GM12874 (cell line): ENCODE measurements around the gene CSMD2.

Source experiments
- CTCF ChIP-seq: IDR thresholded peaks from 2 replicates; pipeline ENCODE4 v1.5.1; 2011; ENCODE audit warnings: low read depth, mild to moderate bottlenecking, control low read depth, low read length, moderate library complexity; ENCODE audit not compliant: insufficient read depth

Gene CSMD2

GRCh38 chr1:34087986-34088385, 77.0 kb downstream of the CSMD2 start:
- TF ChIP-seq CTCF: no peak

- no peak for TF ChIP-seq CTCF
Observed at GRCh38 chr1:34086561-34086960, 78.5 kb downstream of the CSMD2 start.

- no peak for TF ChIP-seq CTCF
Observed at GRCh38 chr1:34083974-34084373, 81.1 kb downstream of the CSMD2 start.

DNA sequence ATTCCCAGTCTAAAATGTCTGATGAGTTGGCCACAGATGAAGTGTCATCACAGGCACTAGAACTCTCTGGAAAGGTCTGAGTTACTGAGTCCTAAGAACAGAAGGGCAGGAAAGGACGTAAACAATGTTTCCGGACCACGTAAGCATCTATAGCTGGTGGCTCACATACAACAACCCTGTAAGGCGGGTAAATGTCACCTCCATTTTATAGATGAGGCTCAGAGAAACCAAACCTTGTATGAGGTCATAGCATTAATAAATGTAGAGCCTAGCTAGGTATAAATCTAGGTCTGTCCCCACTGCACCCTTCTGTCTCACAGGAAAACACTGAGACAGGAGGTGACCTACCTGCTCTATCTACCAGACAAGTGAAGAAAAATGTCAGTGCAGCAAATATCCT, 86.6 kb downstream of the CSMD2 start:
- no peak for TF ChIP-seq CTCF

- no peak for TF ChIP-seq CTCF
Observed at GRCh38 chr1:34075576-34075975, 89.5 kb downstream of the CSMD2 start.

DNA sequence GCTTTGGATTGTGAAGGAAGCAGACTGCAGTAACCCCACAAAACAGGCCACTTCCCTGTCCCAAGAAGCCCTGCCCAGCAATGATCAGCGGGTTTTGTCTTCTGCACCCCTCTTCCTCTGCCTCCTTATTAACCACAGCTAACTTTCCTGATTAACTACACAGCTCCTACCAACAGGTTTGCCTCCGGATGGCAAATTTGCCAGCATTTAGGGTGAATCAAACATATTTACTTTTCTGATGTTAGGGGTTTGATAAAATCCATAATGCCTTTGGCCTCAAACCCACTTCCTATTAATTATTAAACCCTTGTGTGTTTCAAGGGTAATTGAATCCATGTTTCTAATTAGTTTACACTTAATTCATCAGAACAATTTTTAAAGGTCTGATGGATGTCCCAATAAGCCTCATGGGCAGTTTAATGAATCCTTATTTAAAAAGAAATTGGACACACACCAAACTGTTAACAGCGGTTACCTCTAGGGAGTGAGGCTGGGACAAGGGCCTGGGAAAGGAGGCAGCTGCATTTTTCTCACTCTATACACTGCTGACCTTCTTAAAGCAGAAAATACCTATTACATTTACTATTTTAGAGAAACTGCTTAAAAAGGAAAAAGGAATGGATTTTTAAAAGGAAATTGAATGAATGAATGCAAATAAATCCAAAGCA, 91.9 kb downstream of the CSMD2 start:
- no peak for TF ChIP-seq CTCF

DNA sequence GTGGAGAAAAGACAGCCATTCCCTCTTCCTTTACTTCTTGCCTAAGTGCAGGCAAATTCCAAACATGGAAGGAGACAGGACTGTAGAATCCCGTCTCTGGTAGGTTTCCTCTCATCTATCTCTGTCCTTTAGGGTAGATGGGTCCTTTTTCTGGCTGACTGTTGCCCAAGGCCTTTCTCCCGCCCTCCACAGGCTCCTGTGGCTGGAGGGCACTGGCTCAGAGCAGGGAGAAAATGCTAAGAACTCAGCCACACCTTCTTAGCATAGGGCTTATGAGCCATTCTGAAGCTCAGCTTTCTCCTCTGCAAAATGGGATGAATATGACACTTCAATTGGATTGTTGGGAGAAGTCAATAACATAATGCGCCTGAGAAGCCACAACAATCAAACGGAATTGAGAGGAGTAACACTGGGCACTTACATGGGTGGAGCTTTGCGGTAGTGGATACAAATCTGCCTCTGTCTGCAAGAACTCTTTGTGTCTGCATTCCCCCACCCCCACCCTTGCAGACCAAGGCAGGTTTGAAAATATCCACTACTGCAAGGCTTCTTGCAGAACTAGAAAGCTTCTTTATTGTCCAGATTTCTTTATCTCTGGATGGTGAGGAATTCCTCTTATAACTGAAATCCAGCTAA, 94.7 kb downstream of the CSMD2 start:
- no peak for TF ChIP-seq CTCF
